ENCODE data around the gene CYTH1.

Gene CYTH1

DNA sequence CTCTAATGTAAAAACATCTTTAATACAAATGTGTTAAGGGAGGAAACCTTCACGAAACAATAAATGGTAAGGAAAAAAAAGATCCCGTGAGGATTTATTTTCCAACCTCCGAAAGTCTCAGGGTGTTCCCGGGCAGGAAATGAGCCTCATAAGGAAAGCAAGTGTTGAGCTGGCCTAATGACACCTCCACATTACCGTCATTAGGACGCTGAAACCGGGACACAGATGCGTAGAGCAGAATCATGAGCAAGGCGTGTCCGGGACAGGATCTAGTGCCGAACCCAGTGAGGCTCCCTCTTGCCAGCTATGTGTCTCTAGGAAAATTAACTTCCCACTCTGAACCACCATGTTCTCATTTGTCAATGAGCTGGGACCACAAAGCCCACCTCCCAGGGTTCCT lies 22.7 kb upstream of the CYTH1 start:
- DNase-seq, result no peak

GRCh38 chr17:78803186-78803845 lies 21.2 kb upstream of the CYTH1 start:
- DNase-seq, result peak; percentile 59

GRCh38 chr17:78802459-78802858 lies 20.4 kb upstream of the CYTH1 start:
- no peak for DNase-seq

GRCh38 chr17:78802008-78802407 lies 19.9 kb upstream of the CYTH1 start:
- no peak for DNase-seq

DNA sequence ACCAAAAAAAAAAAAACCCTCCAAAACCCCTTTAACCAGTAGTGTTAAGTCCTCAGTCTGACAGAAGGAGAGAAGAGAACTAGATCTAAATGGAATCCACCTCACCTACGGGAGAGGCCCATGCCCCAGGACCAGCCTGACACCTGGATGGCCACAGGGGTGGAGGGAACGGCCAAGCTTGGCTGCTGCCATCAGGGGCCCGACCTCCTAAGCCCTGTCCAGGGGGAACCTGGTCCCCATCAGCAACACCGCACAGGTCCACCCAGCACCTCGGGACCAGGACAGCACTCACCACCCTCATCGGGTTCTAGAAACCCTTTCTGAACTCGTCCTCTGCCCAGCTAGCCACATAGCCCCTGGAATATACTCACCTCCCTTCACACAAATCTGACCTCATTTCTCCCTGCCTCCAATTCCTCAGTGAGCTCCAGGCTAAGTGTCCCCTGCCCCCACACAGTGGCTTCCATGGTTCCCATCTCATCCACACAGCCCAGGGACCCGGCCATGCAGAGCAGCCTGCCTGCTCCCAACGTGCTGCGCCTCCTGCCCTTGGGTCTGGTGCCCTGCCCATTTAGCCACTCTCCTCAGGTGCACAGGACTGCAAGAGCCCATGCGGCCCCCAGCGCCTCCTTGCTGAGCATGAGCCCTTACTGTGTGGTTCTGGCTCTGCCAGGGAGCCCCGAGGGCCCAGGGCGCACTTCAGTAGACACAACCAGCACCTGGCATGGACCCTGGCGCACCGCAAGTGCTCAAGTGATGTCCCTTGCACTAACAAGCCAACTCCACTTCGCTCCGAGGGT lies 18.3 kb upstream of the CYTH1 start:
- DNase-seq, result no peak

DNA sequence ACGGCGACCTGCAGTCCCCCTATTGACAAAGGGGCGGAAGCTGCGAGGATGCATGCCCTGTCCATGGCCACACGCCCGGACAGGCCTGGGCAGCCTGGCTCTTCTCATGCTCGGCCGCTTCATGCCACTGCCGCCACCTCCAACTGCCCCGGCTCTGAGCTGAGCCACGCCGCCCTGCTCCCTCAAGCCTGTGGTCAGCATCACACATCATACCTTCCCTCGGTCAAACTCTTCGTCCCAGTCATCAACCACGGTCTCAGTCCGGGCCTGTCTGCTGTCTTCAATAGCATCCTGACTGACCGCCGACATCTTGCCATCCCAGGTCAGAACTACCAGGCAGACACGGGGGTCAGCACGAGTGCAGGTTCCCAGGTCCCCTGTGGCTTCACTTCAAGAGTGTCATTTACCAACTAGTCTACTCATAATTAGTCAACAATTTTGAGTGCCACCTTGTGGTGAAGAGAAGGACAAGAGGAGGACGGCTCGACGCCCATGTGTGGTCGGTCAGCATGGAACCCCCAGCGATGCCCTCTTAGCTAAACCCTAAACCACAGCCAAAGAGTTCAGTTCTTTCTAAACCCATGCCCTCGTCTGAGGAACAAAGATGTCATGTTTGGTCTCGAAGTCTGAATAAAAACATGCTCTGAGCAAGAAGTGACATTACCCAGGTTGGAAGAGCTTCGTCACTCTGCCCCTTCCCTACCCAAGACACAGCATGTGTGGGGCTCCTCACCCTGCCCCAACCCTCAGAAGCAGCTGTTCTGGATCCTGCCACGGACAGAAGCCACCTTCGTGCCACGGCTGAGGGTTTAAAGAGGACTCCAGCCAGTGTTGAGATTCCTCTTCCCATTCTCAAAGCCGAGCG lies 16.9 kb upstream of the CYTH1 start:
- peak; percentile 21 for DNase-seq

GRCh38 chr17:78797691-78798585 lies 15.9 kb upstream of the CYTH1 start:
- DNase-seq, result no peak

- no peak for DNase-seq
Measured at GRCh38 chr17:78797213-78797612, 15.1 kb upstream of the CYTH1 start.

GRCh38 chr17:78796517-78796900 lies 14.4 kb upstream of the CYTH1 start:
- DNase-seq, result no peak

DNA sequence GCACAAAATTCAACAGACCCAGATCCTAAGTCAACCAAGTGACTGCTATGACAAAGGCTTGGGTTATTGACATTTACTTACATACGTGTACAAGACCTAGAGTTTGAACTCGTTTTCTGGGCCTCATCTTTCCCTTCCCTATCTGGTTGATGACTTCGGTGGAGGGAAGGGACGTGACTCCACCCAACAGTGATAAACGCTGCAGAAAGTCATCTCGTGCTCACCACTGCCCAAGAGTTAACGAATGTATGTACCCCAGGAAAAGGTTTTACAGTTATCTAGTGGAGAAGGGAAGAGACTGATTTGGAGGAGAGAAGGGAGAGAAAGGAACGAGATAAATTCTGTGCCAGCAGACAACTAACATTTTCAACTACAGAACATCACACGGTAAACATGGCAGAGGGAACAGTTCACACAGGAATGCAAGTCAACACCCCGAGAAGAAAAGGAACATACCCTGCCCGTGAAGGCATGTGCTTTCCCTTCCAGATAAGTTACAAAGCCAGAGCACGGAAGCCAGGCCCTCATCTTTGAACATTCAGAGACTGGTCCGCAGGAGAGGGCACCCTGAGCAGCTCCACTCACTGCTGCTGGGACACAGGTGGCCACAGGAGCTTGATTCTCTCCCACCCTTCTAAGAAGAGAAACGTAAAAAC lies 13.9 kb upstream of the CYTH1 start:
- no peak for DNase-seq

- DNase-seq, result no peak
Measured at GRCh38 chr17:78794864-78795640, 13.0 kb upstream of the CYTH1 start.

- DNase-seq, result no peak
Measured at GRCh38 chr17:78794399-78794798, 12.3 kb upstream of the CYTH1 start.

GRCh38 chr17:78793968-78794367 lies 11.9 kb upstream of the CYTH1 start:
- DNase-seq, result no peak

GRCh38 chr17:78793415-78793814 lies 11.3 kb upstream of the CYTH1 start:
- no peak for DNase-seq

GRCh38 chr17:78791840-78792709 lies 10.0 kb upstream of the CYTH1 start:
- DNase-seq, result no peak

- no peak for DNase-seq
Measured at GRCh38 chr17:78790552-78790951, 8.5 kb upstream of the CYTH1 start.

- no peak for DNase-seq
Measured at GRCh38 chr17:78789663-78790181, 7.6 kb upstream of the CYTH1 start.

GRCh38 chr17:78789149-78789662 lies 7.1 kb upstream of the CYTH1 start:
- DNase-seq, result no peak

GRCh38 chr17:78788451-78788850 lies 6.4 kb upstream of the CYTH1 start:
- DNase-seq, result no peak

GRCh38 chr17:78787444-78787843 lies 5.4 kb upstream of the CYTH1 start:
- no peak for DNase-seq
